OCI-M2 (cell line): ENCODE results near the gene ADAD2.

ENCODE experiments used
- DNase-seq: peaks from one replicate; lab custom pipeline; 2025; ENCODE audit not compliant: unreplicated experiment; lab: John Stamatoyannopoulos, UW

ADAD2 gene

GRCh38 chr16:84244728-84245127 is 53.8 kb downstream of the ADAD2 start:
- no peak for DNase-seq

- DNase-seq, result no peak
Observed at GRCh38 chr16:84245956-84246678, 55.2 kb downstream of the ADAD2 start.

GRCh38 chr16:84246679-84247077 is 55.7 kb downstream of the ADAD2 start:
- no peak for DNase-seq
